Inflammatory macrophage treated with lipopolysaccharide for 4 hours (primary cell): ENCODE results near the gene CDHR5.
"Not testable (repeated sequence)": the region's sequence is repeated elsewhere in the genome, so short reads cannot be mapped to it uniquely, and the experiment has no call there.

Experiments used
- DNase-seq: peaks from one replicate; pipeline ENCODE4 v3.0.0-alpha.2; 2020

The CDHR5 gene

DNA sequence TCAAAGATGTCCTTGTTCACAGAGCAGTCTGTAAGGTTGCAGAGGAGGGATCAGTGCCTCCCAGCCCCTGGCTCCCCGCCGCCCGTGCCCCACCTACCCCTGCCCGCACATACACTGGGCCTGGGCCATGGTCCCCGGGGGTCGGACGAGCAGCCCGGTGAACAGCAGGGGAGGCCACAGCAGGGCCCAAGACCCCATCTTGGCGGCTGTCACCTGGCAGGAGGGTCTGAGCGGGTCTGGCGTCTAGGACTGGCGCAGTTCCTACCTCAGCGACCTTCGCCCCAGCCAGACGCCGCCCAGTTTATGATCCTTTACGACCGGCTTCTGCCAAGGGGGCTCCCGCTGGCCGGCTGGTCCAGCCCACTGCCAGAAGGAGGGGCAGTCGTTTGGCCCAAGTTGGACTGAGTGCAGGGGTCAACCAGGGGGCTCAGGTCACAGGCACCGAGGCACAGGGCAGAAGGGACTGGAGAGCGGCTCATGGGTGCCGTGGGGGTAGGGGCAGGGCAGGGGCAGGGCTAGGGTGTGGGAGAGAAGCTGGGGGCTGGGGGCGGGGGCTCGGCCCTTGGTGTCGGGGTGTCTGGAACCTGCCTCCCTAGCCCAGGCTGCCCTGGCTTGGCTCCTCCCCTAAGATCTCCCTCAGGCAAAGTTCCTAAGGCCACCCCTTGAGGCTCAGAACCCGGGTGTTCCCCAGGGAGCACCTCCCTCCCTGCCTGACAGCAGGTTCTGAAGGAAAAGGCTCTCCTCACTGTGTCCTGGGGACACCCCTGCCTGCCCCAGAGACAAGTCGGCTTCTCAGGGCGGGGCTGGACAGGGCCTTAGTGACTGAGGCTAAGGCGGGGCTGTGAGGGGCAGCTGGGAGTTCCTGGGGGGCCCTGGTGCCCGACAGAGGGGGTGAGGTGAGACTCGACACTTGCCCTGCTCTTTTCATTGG lies at the start of gene CDHR5:
TSS of gene CDHR5 (minus strand) at position 251 of the 931 bp plus-strand sequence. CDS start at position 198, 53 bp downstream.
- no peak for DNase-seq

DNA sequence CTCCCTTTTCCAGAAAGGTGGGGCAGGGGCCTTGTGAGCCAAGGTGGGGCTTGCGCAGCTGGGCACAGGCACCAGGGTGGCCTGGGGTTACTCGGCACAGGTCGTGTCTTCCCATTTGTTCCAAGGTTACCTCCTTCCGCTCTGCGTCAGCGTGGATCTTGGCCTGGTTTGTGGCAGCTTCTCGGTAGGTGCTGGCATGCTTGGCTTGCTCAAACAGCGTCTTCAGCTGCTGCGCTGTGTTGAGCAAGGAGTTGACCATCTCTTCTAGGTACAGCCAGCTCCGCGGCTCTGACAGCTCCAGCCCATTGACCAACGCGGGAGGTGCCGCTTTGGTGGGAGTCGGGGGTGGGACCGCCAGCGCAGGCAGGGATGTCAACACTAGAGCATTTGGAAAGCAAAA lies 49.7 kb upstream of the CDHR5 start:
- no peak for DNase-seq

- no peak for DNase-seq
Observed at GRCh38 chr11:673866-674265, 49.1 kb upstream of the CDHR5 start.

DNA sequence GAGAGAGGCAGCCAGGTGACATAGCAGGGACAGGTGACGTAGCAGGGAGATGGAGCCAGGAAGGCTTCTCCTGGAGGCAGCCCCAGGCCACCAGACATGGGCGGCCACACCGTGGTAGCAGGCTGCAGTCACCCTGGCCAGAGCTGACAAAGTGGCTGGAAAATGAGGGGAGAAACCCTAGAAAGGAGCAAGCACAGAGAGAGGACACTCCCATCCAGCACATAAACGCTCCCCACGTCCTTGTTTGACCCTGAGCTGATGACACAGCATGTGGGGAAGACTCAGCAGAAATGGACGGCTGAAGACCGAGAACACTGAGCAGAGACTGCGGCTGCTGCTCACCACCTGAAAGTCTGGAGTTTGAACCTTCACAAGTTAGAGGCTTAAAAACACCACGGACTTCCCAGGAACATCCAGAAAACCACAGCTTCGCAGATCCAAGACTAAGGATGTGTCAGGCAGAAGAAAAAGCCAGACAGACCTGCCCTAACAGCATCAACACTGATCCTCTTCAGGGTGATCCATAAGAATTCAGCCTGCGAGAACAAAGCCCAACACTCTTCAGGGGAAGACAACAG lies 41.0 kb upstream of the CDHR5 start:
- DNase-seq, result no peak

DNA sequence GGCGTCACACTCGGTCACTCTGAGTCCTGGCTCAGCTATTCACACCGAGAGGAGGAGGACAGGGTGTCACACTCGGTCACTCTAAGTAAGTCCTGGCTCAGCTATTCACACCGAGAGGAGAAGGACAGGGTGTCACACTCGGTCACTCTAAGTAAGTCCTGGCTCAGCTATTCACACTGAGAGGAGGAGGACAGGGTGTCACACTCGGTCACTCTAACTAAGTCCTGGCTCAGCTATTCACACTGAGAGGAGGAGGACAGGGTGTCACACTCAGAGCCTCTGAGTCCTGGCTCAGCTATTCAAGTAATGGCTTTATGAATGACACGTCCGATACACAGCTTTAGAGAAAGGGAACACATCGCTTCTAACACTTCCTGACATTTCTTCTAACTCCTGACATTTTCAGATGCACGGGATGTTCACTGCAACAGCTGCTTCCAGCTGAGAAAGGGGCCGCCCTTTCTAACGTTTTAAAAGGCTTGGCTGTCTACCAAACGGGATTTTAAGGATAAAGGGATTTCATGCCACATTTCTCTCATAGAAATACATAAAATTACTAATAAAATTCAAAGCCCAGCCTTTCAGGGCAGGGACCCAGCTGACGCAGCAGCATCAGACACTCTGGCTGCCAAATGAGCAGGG lies 40.4 kb upstream of the CDHR5 start:
- no peak for DNase-seq

DNA sequence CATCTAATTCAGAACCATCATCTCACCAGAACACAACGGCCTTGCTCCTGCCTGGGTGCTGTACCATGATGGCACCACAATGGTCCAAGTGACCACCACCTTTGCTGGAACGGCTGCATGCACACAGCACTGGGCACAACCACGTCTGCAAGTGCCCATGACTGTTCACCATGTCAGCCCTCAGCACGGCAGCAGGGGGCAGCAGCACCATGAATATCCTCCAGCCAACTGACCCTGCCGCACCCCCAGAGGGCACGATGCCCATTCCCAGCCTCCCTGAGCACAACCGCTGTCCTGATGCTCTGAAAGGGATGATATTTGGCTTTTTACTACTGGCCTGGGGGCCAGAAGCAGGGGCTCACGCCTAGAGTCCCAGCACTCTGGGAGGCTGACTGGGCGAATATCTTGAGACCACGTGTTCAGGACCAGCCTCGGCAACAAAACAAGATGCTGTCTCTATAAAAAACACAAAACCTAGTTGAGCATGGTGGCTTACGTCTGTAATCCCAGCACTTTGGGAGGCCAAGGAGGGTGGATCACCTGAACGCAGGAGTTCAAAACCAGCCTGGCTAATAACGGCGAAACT lies 38.0 kb upstream of the CDHR5 start:
- DNase-seq, result peak; percentile 48

DNA sequence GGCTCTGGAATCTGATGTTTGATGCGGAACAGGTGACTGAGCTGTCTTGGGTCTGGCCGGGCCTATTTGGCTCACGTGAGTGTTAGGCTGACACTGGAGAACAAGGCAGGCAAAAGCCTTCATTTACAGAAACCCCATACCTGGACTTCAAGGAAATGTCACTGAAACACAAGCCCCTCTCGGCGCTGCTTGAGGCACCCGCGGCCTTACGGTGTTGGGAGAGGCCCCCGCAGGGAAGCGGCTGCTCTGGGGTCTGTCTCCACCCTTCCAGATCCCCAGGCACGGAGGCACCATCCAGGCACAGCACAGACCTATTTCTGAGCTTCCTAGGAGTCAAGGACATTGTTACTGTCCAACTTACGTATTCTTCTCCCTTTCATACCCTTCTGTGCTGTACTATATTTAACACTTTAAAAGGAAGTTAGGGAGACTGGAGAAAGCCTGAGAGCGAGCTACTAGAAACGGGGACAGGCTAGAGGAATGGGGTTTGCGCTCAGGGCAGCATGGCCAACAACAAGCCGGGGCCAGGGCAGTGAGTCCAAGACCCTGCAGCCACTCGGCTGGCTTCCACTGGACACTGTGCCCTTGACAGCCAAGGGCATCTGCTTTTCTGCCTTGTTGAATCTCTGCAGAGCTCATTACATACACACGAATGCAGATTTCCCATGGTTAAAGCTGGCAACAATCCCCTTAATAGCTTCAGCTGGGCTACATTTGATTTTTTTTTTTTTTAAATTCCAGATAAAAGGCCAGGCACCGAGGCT lies 36.1 kb upstream of the CDHR5 start:
- no peak for DNase-seq

- no peak for DNase-seq
Observed at GRCh38 chr11:660281-660680, 35.5 kb upstream of the CDHR5 start.

- no peak for DNase-seq
Observed at GRCh38 chr11:659532-660085, 34.9 kb upstream of the CDHR5 start.

GRCh38 chr11:657691-658126 lies 33.0 kb upstream of the CDHR5 start:
- DNase-seq, result no peak

GRCh38 chr11:656866-657265 lies 32.1 kb upstream of the CDHR5 start:
- no peak for DNase-seq

DNA sequence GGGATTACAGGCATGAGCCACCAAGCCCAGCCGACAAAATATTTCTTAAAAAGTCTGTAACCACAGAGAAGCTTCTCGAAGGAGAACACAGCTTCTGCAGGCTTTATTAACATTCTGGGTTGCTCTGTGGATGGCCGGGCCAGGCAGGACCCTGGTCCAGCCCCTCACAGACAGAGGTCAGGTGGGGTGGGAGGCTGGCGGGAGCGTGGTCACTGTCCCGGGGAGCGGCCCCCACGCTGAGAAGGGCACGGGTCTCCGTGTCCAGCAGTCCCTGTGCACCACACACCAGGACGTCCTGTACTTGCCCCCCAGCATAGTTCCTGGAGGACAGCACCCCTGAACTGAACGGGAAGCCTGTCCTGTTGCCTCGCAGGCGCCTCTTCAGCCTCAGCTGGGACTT lies 31.7 kb upstream of the CDHR5 start:
- DNase-seq, result no peak

DNA sequence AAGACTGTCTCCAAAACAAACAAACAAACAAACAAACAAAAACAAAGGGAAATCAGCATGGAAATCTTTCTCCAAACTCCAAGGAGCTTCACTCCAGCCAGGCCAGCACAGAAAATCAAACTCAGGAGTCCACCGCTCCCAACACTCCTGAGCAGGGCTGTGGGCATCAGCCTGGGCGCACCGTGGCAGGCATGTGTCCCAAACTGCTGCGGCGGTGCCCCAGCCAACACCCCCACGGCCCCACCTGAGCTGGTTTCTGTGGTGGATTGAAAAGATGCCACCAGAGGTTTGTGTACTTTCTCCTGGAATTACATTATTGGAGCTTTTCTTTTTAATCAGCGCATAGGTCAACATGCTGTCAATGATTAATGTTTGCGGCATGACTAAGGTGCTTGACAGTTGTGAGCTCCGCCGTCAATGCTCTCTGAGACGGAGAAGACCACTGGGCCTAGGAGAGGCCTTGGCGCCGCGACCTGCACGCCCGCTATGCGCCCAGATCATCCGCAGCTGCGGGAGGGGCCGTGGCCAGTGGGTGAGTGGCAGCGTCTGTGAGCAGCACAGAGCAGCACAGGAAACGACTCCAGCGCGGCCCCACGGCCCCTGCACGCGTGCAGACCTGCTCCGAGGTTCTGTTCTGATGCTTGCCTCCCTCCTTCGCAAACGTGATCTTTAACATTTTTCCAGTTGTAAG lies 30.4 kb upstream of the CDHR5 start:
- no peak for DNase-seq

GRCh38 chr11:654444-654843 lies 29.7 kb upstream of the CDHR5 start:
- not testable (repeated sequence) for DNase-seq

DNA sequence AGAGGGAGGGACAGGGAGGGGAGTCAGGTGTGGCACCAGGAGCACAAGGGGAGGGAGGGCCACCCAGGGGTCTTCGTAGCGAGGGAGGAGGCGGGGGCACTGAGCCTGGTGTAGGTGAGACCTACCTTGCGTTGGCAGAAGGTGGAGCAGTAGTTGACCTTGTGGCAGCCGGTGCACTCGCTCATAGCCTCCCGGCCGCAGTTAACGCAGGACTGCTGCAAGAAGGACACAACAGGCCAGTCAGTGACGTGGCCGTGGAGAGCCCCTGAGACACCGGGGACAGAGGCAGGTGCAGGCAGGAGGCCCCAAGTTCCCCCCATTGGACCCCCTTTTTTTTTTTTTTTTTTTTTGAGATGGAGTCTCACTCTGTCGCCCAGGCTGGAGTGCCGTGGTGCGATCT lies 29.1 kb upstream of the CDHR5 start:
- no peak for DNase-seq

- peak; percentile 29 for DNase-seq
Observed at GRCh38 chr11:653136-653535, 28.4 kb upstream of the CDHR5 start.

DNA sequence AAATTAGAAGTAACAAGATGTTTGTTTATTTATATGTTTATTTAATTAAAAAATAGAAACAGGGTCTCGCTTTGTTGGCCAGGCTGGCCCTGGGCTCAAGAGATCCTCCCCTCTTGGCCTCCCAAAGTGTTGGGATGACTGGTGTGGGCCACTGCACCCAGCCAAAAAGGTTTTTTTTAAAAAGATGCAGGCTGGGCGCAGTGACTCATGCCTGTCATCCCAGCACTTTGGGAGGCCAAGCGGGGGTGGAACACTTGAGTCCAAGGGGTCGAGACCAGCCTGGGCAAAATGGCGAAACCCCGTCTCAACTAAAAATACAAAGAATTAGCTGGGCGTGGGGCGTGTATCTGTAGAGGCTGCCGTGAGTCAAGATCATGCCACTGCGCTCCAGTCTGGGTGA lies 25.7 kb upstream of the CDHR5 start:
- DNase-seq, result no peak

DNA sequence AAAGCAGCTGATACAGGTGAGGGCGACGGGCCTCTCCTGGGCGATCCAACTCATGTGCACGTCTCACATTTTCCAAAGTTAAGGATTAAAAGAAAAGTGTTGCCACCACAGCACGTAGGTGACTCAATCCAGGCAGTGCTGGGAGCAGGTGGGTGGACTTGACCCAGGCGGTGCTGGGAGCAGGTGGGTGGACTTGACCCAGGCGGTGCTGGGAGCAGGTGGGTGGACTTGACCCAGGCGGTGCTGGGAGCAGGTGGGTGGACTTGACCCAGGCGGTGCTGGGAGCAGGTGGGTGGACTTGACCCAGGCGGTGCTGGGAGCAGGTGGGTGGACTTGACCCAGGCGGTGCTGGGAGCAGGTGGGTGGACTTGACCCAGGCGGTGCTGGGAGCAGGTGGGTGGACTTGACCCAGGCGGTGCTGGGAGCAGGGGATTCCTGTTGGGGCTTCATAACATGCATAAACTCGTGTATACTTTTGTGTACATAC lies 23.0 kb upstream of the CDHR5 start:
- not testable (repeated sequence) for DNase-seq

DNA sequence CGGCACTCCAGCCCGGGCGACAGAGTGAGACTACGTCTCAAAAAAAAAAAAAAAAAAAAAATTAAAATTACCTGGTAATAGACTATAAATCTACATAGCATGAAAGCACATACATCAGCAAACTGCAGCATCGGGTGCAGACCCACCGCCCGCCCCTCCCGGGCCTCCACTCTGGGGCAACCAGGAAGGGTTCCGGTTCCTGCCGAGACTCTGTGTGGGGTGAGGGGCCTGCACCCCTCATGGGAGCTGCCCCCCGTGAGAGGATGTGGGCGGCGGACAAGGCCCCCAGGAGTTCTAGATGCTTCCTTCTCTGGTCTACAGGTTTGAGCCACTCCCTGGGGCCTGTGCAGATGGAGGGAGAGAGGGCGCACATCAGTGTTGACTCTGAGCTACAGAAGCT lies 21.5 kb upstream of the CDHR5 start:
- DNase-seq, result no peak

DNA sequence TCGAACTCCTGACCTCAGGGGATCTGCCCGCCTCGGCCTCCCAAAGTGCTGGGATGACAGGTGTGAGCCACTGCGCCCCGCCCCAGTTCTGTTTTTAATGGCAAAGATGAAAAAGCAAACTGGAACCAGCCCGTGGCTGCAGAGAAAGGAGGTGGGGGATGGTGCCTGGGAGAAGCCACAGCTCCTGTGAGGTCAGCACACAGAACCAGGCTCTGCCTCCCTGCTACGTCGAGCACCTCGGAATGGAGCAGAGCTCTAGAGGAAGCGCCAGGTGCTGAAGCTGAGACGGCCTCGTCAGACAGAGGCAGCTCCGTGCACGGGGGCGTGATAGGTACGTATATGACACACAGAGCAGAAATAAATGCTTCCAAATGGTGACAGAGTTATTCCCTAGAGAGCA lies 20.8 kb upstream of the CDHR5 start:
- DNase-seq, result no peak
